CD8-positive, alpha-beta memory T cell (primary cell): Measurements from ENCODE around the gene TCF4. TPM values are rescaled to one million over a fixed set of nuclear protein-coding genes. Genes with fewer than 3 reads are reported as not detected.
A peak's percentile ranks its signal among the peaks of the same experiment; 100 is the strongest.

Experiments
- CTCF ChIA-PET: fragments of 350-600 bp; sonication (Branson Sonifier 250); formaldehyde crosslinking; loops from one replicate; lab custom pipeline; 2021; ENCODE audit warnings: antibody characterized with exemption; lab: Charles Lee
- POLR2A ChIA-PET: fragments of 350-600 bp; sonication (Branson Sonifier 250); formaldehyde crosslinking; loops from one replicate; lab custom pipeline; 2021; ENCODE audit warnings: antibody characterized with exemption; lab: Charles Lee
- DNase-seq, 5 donors: peaks; one replicate each; pipeline versions ENCODE4 v3.0.0 to v3.0.0-alpha.2; 2020 to 2022; ENCODE audit warnings: mixed read lengths in 1 of 5
- H3K27ac ChIP-seq: one replicate; pipeline ENCODE4 v1.7.0; 2013; ENCODE audit warnings: low read depth, mild to moderate bottlenecking, low read length, moderate library complexity
- H3K27me3 ChIP-seq: 2 replicates; pipeline ENCODE4 v1.7.0; 2013; ENCODE audit warnings: low read length, mild to moderate bottlenecking; ENCODE audit not compliant: insufficient read depth, poor library complexity, severe bottlenecking
- H3K36me3 ChIP-seq: 2 replicates; pipeline ENCODE4 v1.7.0; 2013; ENCODE audit warnings: mild to moderate bottlenecking, low read length, moderate library complexity; ENCODE audit not compliant: insufficient read depth
- H3K4me1 ChIP-seq: 2 replicates; pipeline ENCODE4 v1.7.0; 2013; ENCODE audit warnings: mild to moderate bottlenecking, low read length, moderate library complexity; ENCODE audit not compliant: insufficient read depth
- H3K4me3 ChIP-seq: 2 replicates; pipeline ENCODE4 v1.7.0; 2013; ENCODE audit warnings: mild to moderate bottlenecking, low read length
- H3K9me3 ChIP-seq: 2 replicates; pipeline ENCODE4 v1.7.0; 2013; ENCODE audit warnings: mild to moderate bottlenecking, low read length
- H3K27ac Mint-ChIP-seq, 8 donors: one replicate each; pipeline ENCODE4 v1.8.0; 2020 to 2021; ENCODE audit warnings: mixed read lengths in 8 of 8, mild to moderate bottlenecking in 6 of 8, inconsistent platforms in 3 of 8, moderate library complexity in 3 of 8
- H3K27me3 Mint-ChIP-seq, 2 donors: one replicate each; pipeline ENCODE4 v1.8.0; 2020 to 2021; ENCODE audit warnings: mixed read lengths in 2 of 2, mild to moderate bottlenecking in 1 of 2, moderate library complexity in 1 of 2
- H3K36me3 Mint-ChIP-seq, 3 donors: one replicate each; pipeline ENCODE4 v1.8.0; 2020 to 2021; ENCODE audit warnings: mixed read lengths in 3 of 3, inconsistent platforms in 1 of 3, mild to moderate bottlenecking in 1 of 3
- H3K4me1 Mint-ChIP-seq, 3 donors: one replicate each; pipeline ENCODE4 v1.8.0; 2020 to 2021; ENCODE audit warnings: mixed read lengths in 3 of 3, inconsistent platforms in 1 of 3, mild to moderate bottlenecking in 1 of 3
- H3K4me3 Mint-ChIP-seq, 7 donors: one replicate each; pipeline ENCODE4 v1.8.0; 2020 to 2021; ENCODE audit warnings: mixed read lengths in 7 of 7, mild to moderate bottlenecking in 6 of 7, moderate library complexity in 4 of 7, inconsistent platforms in 2 of 7
- H3K9me3 Mint-ChIP-seq, 5 donors: one replicate each; pipeline ENCODE4 v1.8.0; 2020 to 2022; ENCODE audit warnings: mixed read lengths in 5 of 5, mild to moderate bottlenecking in 3 of 5, moderate library complexity in 2 of 5, inconsistent platforms in 1 of 5
- polyA plus RNA-seq: library from polyadenylated mRNA; unstranded; fragments of 300-500 nt; fragmentation: Illumina TruSeq; gene quantifications from one replicate; pipeline ENCODE4 v1.2.3, GENCODE V29; 2021
- total RNA-seq, 2 experiments: library from RNA; stranded (reverse); gene quantifications; one replicate each; pipeline ENCODE4 v1.2.3, GENCODE V29; 2021

TCF4 gene
- total and polyA plus RNA-seq, 3 experiments from 2014 or later = 0.18 to 0.62 (median 0.47) TPM

- no peak for DNase-seq
- Mint-ChIP-seq H3K27me3 (no peaks in the 10 kb centered on the region), H3K4me3 (no peak overlapping the region), H3K9me3 (peaks cover 0 to 8% (median 0%) of the 10 kb centered on the region in 5 donors), H3K36me3 (no peaks in the 10 kb centered on the region), H3K4me1 (peaks cover 7% of the 10 kb centered on the region in 3 donors), H3K27ac (no peak overlapping the region)
- Histone ChIP-seq H3K27me3 (no peaks in the 10 kb centered on the region), H3K9me3 (no peaks in the 10 kb centered on the region), H3K4me3 (no peak overlapping the region), H3K4me1 (no peaks in the 10 kb centered on the region), H3K27ac (no peak overlapping the region), H3K36me3 (no peaks in the 10 kb centered on the region)
- POLR2A ChIA-PET = no interaction called here
- CTCF ChIA-PET = no interaction called here
These were observed 103.2 kb downstream of the TCF4 start for GRCh38 chr18:55484773-55485172.

DNA sequence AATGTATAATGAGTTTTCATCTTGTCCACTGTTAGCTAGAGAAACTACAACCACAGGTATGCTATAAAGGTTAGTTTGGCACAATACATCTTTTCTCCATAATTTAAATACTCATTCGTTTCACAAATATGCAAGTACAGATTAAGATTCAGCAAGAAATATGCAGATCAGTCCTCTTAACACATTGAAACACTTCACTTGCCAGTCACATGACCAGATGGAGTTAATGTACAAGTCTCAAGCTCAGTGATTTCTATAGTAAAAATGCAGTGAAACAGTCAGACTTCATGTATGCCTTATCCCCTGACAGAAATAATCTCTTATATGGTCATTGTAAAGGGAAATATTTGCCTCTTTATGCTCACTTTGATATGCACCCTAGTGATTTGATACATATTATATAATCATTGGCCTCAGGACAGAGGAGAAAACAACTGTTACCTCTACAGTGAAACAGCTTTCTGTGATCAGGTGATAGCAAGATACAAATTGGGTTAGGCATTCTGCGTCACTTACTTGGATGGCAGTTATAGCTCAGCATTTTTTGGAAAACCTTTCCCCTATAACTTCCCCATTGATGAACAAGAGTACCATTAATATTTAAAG, 104.6 kb downstream of the TCF4 start:
- Histone ChIP-seq H3K27me3 (no peaks in the 10 kb centered on the region), H3K4me1 (no peaks in the 10 kb centered on the region), H3K36me3 (no peaks in the 10 kb centered on the region), H3K4me3 (no peak overlapping the region), H3K27ac (no peak overlapping the region), H3K9me3 (no peaks in the 10 kb centered on the region)
- Mint-ChIP-seq H3K27ac (peak overlapping the region in 1 of 8 donors; percentile 34), H3K9me3 (peaks cover 0 to 6% (median 0%) of the 10 kb centered on the region in 5 donors), H3K4me3 (no peak overlapping the region), H3K36me3 (no peaks in the 10 kb centered on the region), H3K4me1 (peaks cover 1 to 2% (median 2%) of the 10 kb centered on the region in 3 donors), H3K27me3 (no peaks in the 10 kb centered on the region)
- POLR2A ChIA-PET = no interaction called here
- CTCF ChIA-PET = no interaction called here
- no peak for DNase-seq

DNA sequence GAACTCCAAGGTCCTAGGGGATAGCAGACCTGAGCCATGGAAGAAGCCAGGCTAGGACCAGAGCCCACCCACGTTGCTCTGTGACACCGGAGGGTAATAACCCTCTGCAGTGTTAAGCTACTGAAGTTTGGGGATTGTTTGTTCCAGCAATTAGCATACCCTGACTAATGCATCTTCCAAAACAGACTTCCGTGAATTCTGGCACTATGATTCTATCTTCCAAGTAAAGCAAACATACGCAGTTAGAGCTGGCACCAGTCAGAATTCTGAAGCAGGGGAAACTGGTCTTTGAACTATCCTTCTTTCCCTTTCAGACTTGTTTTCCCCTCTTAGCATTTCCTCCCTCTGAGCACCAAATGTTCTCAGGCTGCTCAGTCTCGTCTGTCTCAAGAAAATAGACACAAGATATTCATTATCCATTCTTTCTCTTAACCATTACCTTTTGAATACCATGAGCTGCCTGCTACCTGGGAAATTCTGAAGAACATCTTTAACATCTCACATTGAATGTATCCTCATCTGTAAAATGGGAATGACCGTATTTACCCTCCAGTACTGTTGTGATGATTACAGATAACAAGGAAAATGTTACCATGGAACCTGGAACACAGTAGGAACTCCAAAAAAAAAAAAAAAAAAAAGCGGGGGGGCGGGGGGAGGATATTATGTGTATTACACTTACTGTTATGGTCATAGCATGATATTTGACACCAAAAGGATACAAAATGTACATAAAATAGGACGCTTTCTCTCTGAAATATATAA, 108.2 kb downstream of the TCF4 start:
- Mint-ChIP-seq H3K27me3 (no peaks in the 10 kb centered on the region), H3K36me3 (peaks cover 0 to 1% (median 0%) of the 10 kb centered on the region in 3 donors), H3K4me3 (peak overlapping the region in 2 of 7 donors; percentile 15 to 18), H3K9me3 (peaks cover 0 to 4% (median 0%) of the 10 kb centered on the region in 5 donors), H3K27ac (no peak overlapping the region), H3K4me1 (peaks cover 14 to 31% (median 26%) of the 10 kb centered on the region in 3 donors)
- Histone ChIP-seq H3K36me3 (no peaks in the 10 kb centered on the region), H3K27me3 (no peaks in the 10 kb centered on the region), H3K4me3 (no peak overlapping the region), H3K27ac (no peak overlapping the region), H3K9me3 (no peaks in the 10 kb centered on the region), H3K4me1 (peaks cover 5% of the 10 kb centered on the region)
- ChIA-PET CTCF (no interaction called here), POLR2A (no interaction called here)
- DNase-seq = no peak

DNA sequence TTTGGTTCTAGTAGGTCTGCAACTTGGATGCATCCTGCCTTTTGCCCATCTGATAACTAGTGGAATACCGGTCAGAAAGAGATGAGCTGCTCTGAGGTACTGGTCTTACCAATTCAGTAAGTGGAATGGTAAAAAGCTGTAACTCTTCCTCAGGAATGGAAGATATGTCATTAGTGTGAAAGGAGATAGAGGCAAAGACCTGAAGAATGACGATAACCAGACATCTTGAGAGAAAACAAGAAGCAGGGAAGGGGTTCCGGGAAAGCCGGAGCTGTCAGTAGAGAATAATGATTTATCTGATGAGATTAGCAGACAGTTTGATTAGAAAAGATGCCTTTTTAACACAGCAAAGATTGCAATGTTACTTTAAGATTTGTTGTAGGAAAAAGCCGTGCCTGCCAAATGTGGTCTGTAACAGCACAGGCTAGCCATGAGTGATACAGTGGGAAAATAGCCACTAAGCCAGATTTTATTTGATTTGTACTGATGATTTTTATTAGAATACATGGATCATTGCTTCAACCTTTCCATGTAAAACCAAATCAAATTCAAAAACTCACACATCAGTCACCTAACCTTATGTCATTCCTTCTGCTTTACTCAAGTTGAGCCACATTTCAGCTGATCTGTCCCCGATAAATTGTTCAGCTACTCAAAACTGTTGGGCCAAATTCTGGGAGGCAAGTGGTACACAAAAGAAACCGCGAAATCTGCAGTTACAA, 110.0 kb downstream of the TCF4 start:
- no peak for DNase-seq
- ChIA-PET POLR2A (no interaction called here), CTCF (no interaction called here)
- Histone ChIP-seq H3K27me3 (no peaks in the 10 kb centered on the region), H3K9me3 (no peaks in the 10 kb centered on the region), H3K4me1 (peaks cover 5% of the 10 kb centered on the region), H3K4me3 (peak overlapping the region; percentile 70), H3K27ac (no peak overlapping the region), H3K36me3 (no peaks in the 10 kb centered on the region)
- H3K9me3 Mint-ChIP-seq = peaks cover 0 to 4% (median 0%) of the 10 kb centered on the region in 5 donors
- peaks cover 0 to 1% (median 0%) of the 10 kb centered on the region in 3 donors for H3K36me3 Mint-ChIP-seq
- no peaks in the 10 kb centered on the region for H3K27me3 Mint-ChIP-seq
- peak overlapping the region; percentile 86 to 91 (median 90) for H3K4me3 Mint-ChIP-seq
- H3K4me1 Mint-ChIP-seq = peaks cover 14 to 31% (median 26%) of the 10 kb centered on the region in 3 donors
- H3K27ac Mint-ChIP-seq = peak overlapping the region in 6 of 8 donors; percentile 75 to 94 (median 90)

DNA sequence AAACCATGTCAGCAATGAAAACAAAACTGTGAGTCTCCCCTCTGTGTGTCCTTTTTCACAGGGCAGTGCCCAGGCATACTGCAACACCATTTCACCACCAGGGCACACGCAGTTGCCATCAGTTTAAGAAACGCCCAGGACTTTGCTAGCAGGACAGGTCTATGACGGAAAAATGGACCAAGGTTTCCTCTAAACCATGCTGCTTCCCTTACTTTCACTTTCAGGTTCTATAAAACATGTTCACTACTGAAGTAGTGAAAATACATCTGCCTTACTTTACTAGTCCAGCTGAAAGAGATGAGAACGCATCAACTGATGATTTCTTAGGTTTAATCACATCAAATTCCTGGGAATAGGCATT, 110.5 kb downstream of the TCF4 start:
- no peak overlapping the region for H3K27ac ChIP-seq
- peak overlapping the region; percentile 86 to 91 (median 90) for H3K4me3 Mint-ChIP-seq
- CTCF ChIA-PET = no interaction called here
- H3K4me1 Mint-ChIP-seq = peaks cover 14 to 31% (median 26%) of the 10 kb centered on the region in 3 donors
- no peaks in the 10 kb centered on the region for H3K36me3 ChIP-seq
- no peaks in the 10 kb centered on the region for H3K27me3 ChIP-seq
- POLR2A ChIA-PET = no interaction called here
- H3K27ac Mint-ChIP-seq = peak overlapping the region in 6 of 8 donors; percentile 75 to 94 (median 90)
- peak in 2 of 5 donors; percentile 3 to 25 for DNase-seq
- H3K9me3 Mint-ChIP-seq = peaks cover 0 to 4% (median 0%) of the 10 kb centered on the region in 5 donors
- H3K27me3 Mint-ChIP-seq = no peaks in the 10 kb centered on the region
- peaks cover 5% of the 10 kb centered on the region for H3K4me1 ChIP-seq
- peak overlapping the region; percentile 70 for H3K4me3 ChIP-seq
- H3K36me3 Mint-ChIP-seq = peaks cover 0 to 1% (median 0%) of the 10 kb centered on the region in 3 donors
- no peaks in the 10 kb centered on the region for H3K9me3 ChIP-seq

DNA sequence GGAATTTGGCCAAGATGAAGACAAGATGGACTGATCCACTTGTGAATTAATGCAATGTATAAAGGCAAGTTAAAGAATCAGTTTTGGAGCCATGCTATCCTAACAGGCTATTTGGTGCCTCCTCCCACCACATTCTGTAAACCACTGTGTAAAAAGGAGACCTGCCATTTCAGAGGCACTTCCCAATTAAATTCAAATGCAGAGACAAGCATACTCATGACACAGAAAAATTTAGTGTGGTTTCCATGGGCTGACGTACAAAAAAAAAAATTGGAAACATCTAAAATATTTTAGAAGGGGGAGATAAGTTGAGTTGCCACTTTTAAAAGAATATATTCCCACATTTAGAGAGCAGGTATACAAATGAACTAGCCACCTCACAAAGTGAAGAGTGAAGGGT, 112.1 kb downstream of the TCF4 start:
- H3K4me1 Mint-ChIP-seq = peaks cover 14 to 31% (median 26%) of the 10 kb centered on the region in 3 donors
- peaks cover 5% of the 10 kb centered on the region for H3K4me1 ChIP-seq
- H3K36me3 Mint-ChIP-seq = peaks cover 0 to 1% (median 0%) of the 10 kb centered on the region in 3 donors
- no peak for DNase-seq
- H3K9me3 ChIP-seq = no peaks in the 10 kb centered on the region
- peaks cover 0 to 4% (median 0%) of the 10 kb centered on the region in 5 donors for H3K9me3 Mint-ChIP-seq
- peak overlapping the region in 3 of 7 donors; percentile 13 to 55 (median 44) for H3K4me3 Mint-ChIP-seq
- H3K4me3 ChIP-seq = no peak overlapping the region
- no peaks in the 10 kb centered on the region for H3K27me3 Mint-ChIP-seq
- ChIA-PET CTCF (no interaction called here), POLR2A (no interaction called here)
- no peak overlapping the region for H3K27ac Mint-ChIP-seq
- no peak overlapping the region for H3K27ac ChIP-seq
- H3K36me3 ChIP-seq = no peaks in the 10 kb centered on the region
- H3K27me3 ChIP-seq = no peaks in the 10 kb centered on the region

GRCh38 chr18:55475467-55475866, 112.5 kb downstream of the TCF4 start:
- Histone ChIP-seq H3K4me3 (no peak overlapping the region), H3K27ac (no peak overlapping the region), H3K4me1 (peaks cover 5% of the 10 kb centered on the region), H3K36me3 (no peaks in the 10 kb centered on the region), H3K9me3 (no peaks in the 10 kb centered on the region), H3K27me3 (no peaks in the 10 kb centered on the region)
- Mint-ChIP-seq H3K9me3 (peaks cover 0 to 4% (median 0%) of the 10 kb centered on the region in 5 donors), H3K4me3 (peak overlapping the region in 1 of 7 donors; percentile 13), H3K27me3 (no peaks in the 10 kb centered on the region), H3K36me3 (peaks cover 0 to 1% (median 0%) of the 10 kb centered on the region in 3 donors), H3K4me1 (peaks cover 14 to 31% (median 26%) of the 10 kb centered on the region in 3 donors), H3K27ac (no peak overlapping the region)
- no peak for DNase-seq
- POLR2A ChIA-PET = no interaction called here
- CTCF ChIA-PET = no interaction called here
